Left lung (tissue), 10 donors: ENCODE results near the gene CAPS. TPM values are rescaled to one million over a fixed set of nuclear protein-coding genes. Genes with fewer than 3 reads are reported as not detected.

Source experiments
- ATAC-seq: fragments of 200-7000 bp; cut with Tn5 transposase; one replicate; pipeline ENCODE4 v1.9.1; 2020; ENCODE audit warnings: moderate library complexity
- DNase-seq, 4 donors: peaks; one replicate each; pipeline ENCODE4 v3.0.0-alpha.2; 2013 to 2020
- H3K27ac ChIP-seq, 2 donors: fragments of 200-600 bp; sonication (generic) in 1 of 2; one replicate each; pipeline versions ENCODE4 v1.5.0 to v1.8.0; 2020 to 2021
- H3K27me3 ChIP-seq, 2 donors: fragments of 200-600 bp; sonication (generic) in 1 of 2; one replicate each; pipeline versions ENCODE4 v1.5.0 to v1.8.0; 2020 to 2021
- H3K36me3 ChIP-seq, 2 donors: fragments of 200-600 bp; sonication (generic) in 1 of 2; one replicate each; pipeline versions ENCODE4 v1.5.0 to v1.8.0; 2020 to 2021
- H3K4me1 ChIP-seq, 2 donors: fragments of 200-600 bp; one replicate each; pipeline ENCODE4 v1.8.0; 2021
- H3K4me3 ChIP-seq, 2 donors: fragments of 200-600 bp; sonication (generic) in 1 of 2; one replicate each; pipeline versions ENCODE4 v1.5.0 to v1.8.0; 2020 to 2021; ENCODE audit warnings: mild to moderate bottlenecking in 1 of 2
- H3K9me3 ChIP-seq, 2 donors: fragments of 200-600 bp; sonication (generic) in 1 of 2; one replicate each; pipeline versions ENCODE4 v1.5.0 to v1.8.0; 2020 to 2021
- intact Hi-C, 2 donors: fragments of 100-400 bp; cut with DNase I; formaldehyde crosslinking; loops; one replicate each; pipeline versions ENCODE4 v1.11.2 to v1.14.2; 2022
- polyA plus RNA-seq, 6 donors: library from polyadenylated mRNA; unstranded; fragments of 120-200 nt; gene quantifications; one replicate each; pipeline ENCODE4 v1.2.1, GENCODE V29; 2013; ENCODE audit not compliant: insufficient read length in 6 of 6
- total RNA-seq, 2 donors: library from RNA; stranded (reverse); fragmentation: NEBNext Ultra II Directional; extraction: Animal tissue kit (Norgen Biotek cat#: 25700); gene quantifications; one replicate each; pipeline ENCODE4 v1.2.1, GENCODE V29; 2021
- TF ChIP-seq, protein P1 (sequence below), 2 donors: fragments of 200-600 bp; sonication (generic) in 1 of 2; IDR thresholded peaks; one replicate each; pipeline versions ENCODE4 v1.5.0 to v1.8.0; 2021; ENCODE audit warnings: antibody characterized with exemption in 2 of 2
- donor health status: DM: no; HTN: yes; CAD: no.
- donor health status: DM: no; HTN: no; CAD: no.

Gene CAPS
- total and polyA plus RNA-seq, 8 donors = 8.8 to 44.9 (median 28.3) TPM

GRCh38 chr19:5917431-5918107 lies 3.5 kb downstream of the CAPS start:
- H3K36me3 ChIP-seq = peaks cover 0 to 85% of the 10 kb centered on the region in 2 donors
- DNase-seq = no peak
- intact Hi-C loops = no loop called here

GRCh38 chr19:5918463-5919079 lies 4.5 kb downstream of the CAPS start:
- Histone ChIP-seq H3K9me3 (no peaks in the 10 kb centered on the region), H3K4me3 (no peak overlapping the region), H3K4me1 (peaks cover 0 to 7% of the 10 kb centered on the region in 2 donors), H3K36me3 (peaks cover 5 to 95% of the 10 kb centered on the region in 2 donors), H3K27ac (no peak overlapping the region), H3K27me3 (no peaks in the 10 kb centered on the region)
- intact Hi-C loops = no loop called here
- TF ChIP-seq, protein P1, sequence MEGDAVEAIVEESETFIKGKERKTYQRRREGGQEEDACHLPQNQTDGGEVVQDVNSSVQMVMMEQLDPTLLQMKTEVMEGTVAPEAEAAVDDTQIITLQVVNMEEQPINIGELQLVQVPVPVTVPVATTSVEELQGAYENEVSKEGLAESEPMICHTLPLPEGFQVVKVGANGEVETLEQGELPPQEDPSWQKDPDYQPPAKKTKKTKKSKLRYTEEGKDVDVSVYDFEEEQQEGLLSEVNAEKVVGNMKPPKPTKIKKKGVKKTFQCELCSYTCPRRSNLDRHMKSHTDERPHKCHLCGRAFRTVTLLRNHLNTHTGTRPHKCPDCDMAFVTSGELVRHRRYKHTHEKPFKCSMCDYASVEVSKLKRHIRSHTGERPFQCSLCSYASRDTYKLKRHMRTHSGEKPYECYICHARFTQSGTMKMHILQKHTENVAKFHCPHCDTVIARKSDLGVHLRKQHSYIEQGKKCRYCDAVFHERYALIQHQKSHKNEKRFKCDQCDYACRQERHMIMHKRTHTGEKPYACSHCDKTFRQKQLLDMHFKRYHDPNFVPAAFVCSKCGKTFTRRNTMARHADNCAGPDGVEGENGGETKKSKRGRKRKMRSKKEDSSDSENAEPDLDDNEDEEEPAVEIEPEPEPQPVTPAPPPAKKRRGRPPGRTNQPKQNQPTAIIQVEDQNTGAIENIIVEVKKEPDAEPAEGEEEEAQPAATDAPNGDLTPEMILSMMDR (IDR thresholded peaks at IDR 0.05) = no peak
- DNase-seq (no peak), ATAC-seq (no peak)

More at GRCh38 chr19:5917431-5918107, 3.5 kb downstream of the CAPS start:
- H3K27me3 ChIP-seq = no peaks in the 10 kb centered on the region
- H3K4me1 ChIP-seq = peaks cover 0 to 7% of the 10 kb centered on the region in 2 donors
- ATAC-seq = no peak
- TF ChIP-seq, protein P1 (IDR thresholded peaks at IDR 0.05) = no peak
- no peak overlapping the region for H3K27ac ChIP-seq
- no peak overlapping the region for H3K4me3 ChIP-seq
- H3K9me3 ChIP-seq = no peaks in the 10 kb centered on the region

DNA sequence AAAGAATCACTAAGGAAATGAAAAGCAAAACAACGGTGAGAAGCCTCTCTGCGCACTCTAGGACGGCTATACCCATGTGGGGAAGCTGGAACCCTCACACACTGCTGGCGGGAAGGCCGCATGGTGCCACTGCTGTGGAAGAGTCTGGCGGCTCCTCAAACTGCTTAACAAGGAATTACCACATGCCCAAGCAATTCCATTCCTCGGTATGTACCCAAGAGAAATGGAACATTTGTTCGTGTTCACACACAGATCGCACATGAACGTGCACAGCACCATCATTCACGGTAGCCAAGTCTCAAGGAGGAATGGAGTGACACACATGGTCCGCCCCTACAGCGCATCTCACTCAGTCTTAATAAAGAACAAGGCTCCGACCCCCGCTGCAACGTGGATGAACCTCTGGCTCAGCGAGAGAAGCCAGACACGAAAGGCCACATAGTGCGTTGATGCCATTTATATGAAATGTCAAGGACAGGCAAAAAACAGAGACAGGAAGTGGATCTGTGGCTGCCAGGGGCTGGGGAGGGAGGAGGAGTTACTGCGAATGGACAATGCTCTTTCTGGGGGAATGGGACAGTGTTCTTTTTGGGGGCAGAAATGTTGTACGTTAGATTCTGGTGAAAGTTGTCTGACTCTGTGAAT lies 7.6 kb downstream of the CAPS start:
- DNase-seq (no peak), ATAC-seq (no peak)
- Histone ChIP-seq H3K4me3 (no peak overlapping the region), H3K4me1 (no peaks in the 10 kb centered on the region), H3K9me3 (no peaks in the 10 kb centered on the region), H3K27me3 (no peaks in the 10 kb centered on the region), H3K36me3 (peaks cover 5 to 100% of the 10 kb centered on the region in 2 donors), H3K27ac (no peak overlapping the region)
- intact Hi-C loops = no loop called here
- TF ChIP-seq, protein P1 (IDR thresholded peaks at IDR 0.05) = no peak

GRCh38 chr19:5922161-5922545 lies 8.1 kb downstream of the CAPS start:
- Histone ChIP-seq H3K27ac (no peak overlapping the region), H3K9me3 (no peaks in the 10 kb centered on the region), H3K36me3 (peaks cover 5 to 100% of the 10 kb centered on the region in 2 donors), H3K4me3 (no peak overlapping the region), H3K27me3 (no peaks in the 10 kb centered on the region), H3K4me1 (no peaks in the 10 kb centered on the region)
- DNase-seq (no peak), ATAC-seq (no peak)
- intact Hi-C loops = no loop called here
- TF ChIP-seq, protein P1 (IDR thresholded peaks at IDR 0.05) = no peak

GRCh38 chr19:5923356-5923755 lies 9.3 kb downstream of the CAPS start:
- intact Hi-C loops = no loop called here
- H3K36me3 ChIP-seq = peaks cover 5 to 100% of the 10 kb centered on the region in 2 donors

More at GRCh38 chr19:5923356-5923755, 9.3 kb downstream of the CAPS start:
- Histone ChIP-seq H3K4me3 (no peak overlapping the region), H3K9me3 (no peaks in the 10 kb centered on the region), H3K27ac (no peak overlapping the region), H3K27me3 (no peaks in the 10 kb centered on the region), H3K4me1 (no peaks in the 10 kb centered on the region)
- DNase-seq (no peak), ATAC-seq (no peak)
- TF ChIP-seq, protein P1 (IDR thresholded peaks at IDR 0.05) = no peak
